HG02678 (cell line): Measurements from ENCODE around the gene C3orf20.
A peak's percentile ranks its signal among the peaks of the same experiment; 100 is the strongest.

Source experiments
- ATAC-seq: cut with Tn5 transposase; IDR thresholded peaks from one replicate; pipeline ENCODE4 v1.9.1; 2021; ENCODE audit warnings: mild to moderate bottlenecking, moderate library complexity; ENCODE audit not compliant: unreplicated experiment

The C3orf20 gene

DNA sequence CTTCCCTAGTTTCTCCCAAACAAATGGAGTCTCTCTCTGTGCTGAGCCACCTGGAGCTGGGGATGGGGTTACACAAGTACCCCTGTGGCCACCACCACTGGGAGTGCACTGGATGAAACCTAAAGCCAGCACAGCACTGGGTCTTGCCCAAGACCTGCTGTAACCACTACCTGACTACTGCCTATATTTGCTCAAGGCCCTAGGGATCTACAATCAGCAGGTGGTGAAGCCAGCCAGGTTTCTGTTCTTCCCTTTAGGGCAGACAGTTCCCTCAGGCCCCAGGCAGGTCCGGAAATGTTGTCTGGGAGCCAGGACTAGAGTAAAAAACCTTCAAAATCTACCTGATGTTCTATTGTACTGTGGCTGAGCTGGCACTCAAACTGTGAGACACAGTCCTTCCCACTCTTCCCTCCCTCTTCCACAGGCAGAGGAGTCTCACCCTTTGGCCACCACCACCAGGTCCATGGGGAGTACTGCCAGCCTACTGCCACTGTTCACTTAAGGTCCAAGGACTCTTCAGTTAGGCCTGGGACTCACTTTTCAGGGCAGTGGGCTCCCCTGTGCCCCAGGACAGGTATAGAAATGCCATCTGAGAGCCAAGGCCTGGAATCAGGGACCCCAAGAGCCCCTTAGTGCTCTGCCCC is 23.8 kb downstream of the C3orf20 start:
- no peak for ATAC-seq

DNA sequence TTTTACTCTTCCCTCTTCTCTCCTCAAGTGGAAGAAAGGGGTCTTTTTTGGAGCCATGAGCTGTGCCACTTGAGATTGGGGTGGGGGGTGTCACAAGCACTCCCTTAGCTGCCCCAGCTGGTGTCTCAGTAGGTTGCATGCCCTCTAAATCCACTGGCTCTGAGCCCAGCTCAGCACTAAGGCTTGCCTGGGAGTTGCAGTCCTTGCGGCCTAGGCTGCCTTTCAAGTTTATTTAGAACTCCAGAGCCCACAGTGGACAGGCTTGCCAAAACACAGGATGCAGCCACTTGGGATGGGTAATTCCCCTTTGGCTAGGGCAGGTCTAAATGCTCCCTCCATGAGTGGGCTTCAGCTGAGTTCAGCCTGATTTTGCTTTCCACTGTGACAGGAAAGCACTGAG is 24.7 kb downstream of the C3orf20 start:
- no peak for ATAC-seq

DNA sequence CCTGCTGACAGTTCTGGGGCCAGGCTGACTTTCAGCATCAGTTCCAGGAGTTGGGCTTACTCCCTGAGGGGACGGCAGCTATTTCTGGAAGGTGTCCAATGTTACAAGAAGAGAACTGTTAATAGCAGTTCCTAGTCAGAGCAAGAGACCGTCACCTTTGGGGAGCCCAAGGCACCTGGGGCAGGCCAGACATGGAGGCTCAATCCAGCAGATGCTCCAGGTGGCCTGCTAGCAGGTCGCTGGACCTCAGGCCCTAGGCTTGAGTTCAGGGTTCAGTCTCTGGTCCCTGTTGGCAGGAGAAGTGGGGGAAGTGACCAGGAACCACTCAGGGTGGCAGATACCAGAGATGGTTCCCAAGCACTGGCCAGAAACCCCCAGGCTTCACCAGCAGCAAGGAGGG is 25.9 kb downstream of the C3orf20 start:
- no peak for ATAC-seq

DNA sequence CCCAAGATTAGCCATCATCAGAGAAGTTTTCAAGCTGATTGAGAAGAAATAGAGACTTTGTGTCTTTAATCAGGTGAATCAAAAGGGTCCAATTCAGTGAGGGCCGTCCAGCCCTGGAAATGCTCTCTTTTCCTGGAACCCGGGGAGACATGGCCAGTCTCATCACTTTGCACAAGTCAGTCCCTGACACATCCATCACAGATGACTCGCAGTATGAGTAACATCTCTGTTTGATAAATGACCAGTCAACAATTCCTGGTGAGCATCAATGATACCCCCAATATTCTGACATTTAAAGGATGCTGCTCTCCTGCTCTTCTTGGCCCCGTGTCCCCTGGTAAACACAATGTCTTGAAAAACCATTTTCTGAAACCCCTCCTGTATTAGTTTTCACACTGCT is 26.7 kb downstream of the C3orf20 start:
- ATAC-seq: no peak

DNA sequence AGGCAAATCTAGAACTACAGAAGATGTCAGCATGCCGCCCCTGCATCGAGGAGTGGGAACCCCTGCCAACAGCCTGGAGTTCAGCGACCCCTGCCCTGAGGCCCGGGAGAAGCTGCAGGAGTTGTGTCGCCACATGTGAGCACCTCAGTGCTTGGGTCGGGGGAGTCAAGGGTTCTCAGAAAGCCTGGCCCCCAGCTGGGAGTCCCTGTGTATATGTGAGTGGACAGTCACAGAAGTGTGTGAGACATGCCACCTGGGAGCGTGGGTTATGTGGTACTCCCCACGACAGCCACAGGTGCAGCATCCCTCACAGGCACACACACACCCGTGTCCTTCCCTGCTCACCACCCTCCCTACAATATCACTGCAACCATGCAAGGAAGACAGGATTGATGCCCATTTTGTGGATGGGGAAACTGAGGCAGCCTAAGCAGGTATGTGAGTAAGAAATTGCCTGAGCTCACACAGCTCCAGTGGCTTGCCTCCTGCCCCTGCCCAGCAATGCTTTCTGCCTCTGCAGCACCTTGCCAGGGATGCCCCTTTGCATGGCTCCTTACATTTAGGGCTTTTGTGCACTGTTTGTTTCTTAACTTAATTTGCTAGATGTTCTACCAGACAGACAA is 28.3 kb downstream of the C3orf20 start:
- no peak for ATAC-seq

DNA sequence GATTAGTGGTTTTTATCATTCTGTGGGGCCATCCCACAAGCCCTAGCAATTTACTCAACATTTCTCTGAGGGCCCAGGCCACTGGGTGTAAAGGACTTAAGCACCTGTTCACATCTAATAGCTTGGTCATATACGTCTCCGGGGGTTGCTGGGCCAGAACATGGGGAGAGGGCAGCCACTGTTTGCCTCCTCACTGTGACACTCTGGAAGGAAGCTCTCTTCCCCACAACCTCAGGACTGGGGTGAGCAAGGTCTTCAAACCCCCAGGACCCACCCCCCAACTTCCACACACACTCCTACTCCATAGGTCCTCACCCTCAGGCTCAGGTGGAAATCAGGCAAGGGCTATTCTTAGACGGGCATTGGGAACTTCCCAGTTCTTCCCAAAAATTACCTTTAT is 28.9 kb downstream of the C3orf20 start:
- ATAC-seq: no peak

DNA sequence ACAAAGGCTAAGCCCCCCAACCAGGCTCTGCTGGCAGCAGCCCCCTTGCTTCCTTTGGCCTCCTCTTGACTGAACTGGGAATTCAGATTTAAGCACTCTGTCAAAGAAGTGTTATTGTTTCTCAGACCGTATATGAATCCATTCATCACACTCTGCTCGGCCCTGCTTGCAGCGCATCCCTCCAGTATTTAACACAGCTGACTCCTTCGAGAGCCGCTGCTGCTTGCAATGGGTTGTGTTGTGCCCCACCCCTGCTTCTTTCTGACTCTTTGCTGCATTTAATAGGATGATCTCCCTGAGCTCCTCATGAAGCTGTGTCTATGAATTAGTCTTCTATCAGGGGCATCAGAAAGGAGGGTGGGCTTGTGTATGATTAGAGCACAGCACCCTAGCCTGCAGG is 31.2 kb downstream of the C3orf20 start:
- no peak for ATAC-seq

DNA sequence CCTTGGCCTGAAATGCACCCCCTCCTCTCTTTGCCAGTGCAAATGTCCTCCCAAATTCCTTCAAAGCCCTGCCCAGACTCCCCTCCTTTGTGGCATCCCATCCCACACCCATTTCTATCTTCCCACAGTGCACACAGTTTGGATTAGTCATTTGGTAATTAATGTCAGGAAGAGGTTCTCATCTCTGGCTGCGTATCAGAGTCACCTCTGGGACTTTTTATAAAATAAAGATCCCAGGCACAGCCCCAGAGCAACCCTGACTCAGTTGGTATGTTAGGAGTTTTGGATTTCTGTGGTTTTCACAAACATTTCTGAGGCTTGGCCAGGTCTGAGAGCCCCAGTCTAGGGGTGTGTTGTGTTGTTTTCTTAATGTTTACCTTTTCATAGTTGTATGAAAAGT is 41.6 kb downstream of the C3orf20 start:
- no peak for ATAC-seq

DNA sequence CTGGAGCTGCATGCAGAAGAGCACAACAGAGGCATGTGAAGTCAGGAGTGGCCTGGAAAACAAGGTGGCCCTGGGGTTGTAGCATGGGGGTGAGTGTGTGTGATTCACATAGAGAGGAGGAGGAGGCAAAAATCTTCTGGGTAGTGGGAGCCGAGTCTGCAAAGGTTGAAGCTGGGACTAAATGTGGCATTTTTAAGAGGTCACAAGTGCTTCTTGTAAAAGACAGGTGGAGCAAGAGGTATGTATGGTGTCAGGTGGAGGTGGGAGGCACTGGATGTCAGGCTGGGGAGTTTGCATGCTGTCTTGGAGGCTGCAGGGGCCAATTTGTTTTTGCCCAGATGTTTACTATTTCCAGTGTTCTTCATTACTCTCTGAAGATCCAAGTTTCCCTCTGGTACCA is 42.4 kb downstream of the C3orf20 start:
- no peak for ATAC-seq

DNA sequence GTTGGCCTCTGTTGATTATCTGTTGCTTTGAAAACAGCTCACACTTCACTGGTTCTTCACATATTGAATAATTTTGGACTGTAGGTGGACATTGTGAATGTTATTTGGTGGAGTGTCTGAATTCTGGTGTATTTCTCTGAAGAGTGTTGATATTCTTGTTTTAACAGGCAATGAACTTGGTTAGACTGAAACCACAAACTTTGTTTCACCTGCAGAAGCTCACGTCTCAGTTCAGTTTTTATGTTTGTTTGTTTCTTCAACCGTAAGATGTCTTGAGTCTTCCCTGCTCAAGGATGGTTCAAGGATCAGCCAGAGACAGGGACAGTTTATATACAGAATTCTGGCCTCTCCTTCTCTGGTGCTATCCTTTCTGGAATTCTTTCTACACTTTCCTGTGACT is 43.6 kb downstream of the C3orf20 start:
- ATAC-seq: peak; percentile 52

DNA sequence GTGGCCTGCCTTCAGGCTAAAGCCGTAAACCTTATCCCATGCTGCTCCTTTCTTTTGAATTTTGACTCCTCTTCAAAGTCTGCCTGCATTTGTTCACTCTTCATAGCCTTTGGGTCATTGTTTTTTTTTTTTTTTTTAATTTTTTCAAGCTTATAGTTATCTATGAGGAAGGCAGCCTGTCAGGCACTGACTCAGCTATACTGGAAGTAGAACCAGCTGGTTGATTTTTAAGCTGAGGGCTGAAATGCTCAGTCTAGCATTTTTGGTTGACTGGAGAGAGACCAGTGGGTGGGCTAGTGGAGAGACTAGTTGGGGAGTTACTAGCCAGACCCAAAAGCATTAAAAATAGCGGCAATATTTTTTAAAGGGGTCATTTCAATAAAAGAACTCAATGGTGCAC is 44.1 kb downstream of the C3orf20 start:
- ATAC-seq: peak; percentile 26

DNA sequence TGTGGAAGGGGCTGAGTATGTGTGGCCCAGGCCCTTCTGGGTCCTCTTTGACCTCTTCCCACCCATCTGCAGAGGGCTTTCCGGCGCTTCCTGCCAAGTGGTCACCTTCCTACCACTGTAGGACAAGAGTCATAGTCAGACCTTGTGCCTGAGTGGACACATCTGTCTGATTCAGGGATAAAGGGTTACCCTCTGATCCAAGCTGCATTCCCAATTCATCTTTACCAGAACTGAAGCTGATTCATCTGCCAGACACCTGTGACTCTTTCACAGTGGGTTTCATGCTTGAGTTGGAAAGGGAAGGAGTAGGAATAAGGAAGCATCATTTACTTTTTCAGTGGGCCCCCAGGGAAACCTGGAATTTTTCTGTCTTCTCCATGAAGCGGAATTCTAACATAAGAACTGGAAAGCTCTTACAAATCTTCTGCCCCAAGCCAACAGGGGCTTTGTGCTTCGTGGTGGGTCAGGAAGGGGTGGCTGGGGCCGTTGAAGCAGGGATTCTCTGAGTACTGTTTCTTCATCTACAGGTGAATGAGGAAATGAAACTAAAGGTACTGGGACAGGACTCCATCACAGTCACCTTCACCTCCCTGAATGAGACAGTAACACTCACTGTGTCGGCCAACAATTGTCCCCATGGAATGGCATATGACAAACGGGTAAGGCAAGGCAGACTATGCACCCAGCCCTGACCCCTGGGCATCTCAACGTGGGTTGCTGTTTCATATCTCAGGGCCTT is 46.4 kb downstream of the C3orf20 start:
- no peak for ATAC-seq

DNA sequence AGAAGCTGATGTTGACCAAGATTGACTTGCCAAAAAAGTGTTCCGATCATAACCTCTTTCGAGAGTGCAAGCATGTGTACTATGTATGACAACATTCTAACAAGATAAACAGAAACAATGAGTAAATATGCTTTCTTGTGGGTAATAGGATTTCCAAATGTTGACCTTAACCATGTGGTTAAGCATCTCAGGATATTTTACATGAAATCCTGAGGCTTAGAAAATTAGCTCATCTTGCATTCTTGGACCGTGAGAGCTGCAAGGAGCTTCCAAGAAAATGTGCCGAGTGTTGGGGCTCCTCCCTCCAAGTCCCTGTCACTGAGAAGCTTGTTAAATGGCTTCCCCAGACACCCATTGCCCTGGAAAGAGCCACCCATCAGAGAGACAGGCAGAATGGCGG is 50.1 kb downstream of the C3orf20 start:
- ATAC-seq: no peak

DNA sequence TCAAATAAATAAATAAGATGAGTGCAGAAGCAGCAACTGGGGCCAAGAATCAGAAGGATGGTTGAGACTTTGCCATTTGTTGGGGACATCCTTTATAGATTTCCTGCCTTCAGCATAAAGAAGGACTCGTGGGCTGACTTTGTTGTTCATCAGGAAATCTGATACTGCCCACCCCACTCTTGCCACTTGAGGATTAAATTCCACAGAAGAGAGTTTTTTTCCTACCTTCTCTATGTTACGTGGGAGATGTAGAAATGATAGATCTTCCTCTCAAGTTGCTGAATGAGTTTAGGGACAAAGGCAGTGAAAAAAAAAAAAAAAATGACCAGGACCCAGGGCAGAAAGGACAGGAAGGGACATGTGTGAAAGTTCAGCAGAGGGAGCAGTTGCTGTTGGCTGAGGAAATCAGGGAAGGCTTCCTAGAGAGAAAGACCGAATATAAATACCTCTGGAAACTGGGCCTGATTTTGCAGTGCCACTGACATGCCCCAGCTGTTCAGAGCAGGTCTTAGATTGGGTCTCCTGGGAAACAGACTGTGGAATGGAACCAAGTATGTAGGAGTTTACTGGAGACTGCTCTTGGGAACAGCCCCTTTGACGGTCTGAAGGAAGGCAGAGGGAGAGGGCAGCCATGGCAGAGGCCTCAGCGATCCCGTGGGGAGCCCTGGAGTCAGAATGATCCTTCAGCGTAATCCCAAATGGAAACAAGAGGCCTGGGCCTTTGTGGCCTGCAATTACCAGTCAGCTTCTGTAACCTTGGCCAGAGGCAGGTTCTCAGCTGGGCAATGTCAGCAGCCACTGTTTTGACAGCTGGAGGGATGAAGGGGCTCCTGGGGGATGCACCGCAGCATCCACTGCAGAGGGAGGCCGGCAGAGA is 50.9 kb downstream of the C3orf20 start:
- ATAC-seq: no peak

DNA sequence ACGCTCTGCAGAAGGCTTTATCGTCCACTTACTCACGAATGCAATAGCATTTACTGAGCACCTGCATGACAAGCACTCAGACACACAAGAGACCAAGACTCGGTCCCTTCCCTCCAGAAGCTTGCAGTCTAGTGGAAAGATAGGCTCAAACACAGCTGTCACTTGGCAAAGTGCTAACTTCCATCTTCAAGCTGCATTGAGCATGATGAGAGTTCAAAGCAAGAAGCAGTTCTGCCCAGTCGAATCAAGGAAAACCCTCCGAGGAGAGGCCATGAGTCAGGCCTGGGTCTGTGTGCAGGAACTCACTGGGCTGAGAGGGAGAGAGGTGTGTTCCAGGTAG is 51.5 kb downstream of the C3orf20 start:
- ATAC-seq: no peak

DNA sequence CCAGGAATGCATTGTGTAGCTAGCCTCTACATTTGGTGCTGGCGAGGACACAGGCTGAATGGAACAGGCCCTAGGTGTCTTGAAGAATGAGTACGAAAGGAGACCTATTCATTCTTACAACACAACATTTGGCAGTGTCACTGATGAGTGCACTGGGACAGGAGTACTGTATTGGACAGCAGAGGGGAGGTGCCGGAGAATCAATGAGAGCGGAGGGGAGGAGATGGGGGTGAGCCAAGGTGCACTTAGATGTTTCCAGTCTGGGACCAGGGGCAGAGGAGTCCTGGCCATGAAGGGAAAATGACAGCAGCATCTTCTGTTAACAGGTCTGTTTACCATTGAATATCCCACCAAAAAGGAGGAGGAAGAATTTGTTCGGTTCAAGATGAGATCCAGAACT is 53.2 kb downstream of the C3orf20 start:
- ATAC-seq: no peak

DNA sequence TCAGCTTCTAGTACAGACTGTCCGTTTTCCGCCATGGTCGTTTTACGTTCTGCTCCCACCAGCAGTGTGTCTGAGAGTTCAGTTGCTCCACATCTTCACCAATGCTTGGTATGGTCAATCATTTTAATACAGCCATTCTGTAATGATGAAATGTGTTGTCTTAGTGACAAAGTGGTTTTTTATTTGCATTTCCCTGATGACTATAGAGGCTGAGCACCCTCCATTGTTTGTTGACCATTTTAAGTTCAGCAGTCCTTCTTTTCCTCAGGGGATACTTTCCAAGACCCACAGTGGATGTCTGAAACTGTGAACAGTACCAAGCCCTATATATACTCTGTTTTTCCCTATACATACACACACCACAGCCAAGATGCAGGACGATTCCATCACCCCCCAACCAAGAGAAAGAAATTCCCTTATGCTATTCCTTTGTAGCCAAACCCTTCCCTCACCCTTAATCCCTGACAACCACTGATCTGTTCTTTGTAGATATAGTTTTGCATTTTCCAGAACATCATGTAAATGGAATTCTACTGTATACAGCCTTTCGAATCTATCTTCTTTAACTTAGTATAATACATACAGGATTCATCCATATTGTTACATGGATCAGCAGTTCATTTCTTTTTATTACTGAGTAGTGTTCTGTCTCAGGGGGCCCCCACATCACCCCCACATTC is 55.9 kb downstream of the C3orf20 start:
- ATAC-seq: no peak

DNA sequence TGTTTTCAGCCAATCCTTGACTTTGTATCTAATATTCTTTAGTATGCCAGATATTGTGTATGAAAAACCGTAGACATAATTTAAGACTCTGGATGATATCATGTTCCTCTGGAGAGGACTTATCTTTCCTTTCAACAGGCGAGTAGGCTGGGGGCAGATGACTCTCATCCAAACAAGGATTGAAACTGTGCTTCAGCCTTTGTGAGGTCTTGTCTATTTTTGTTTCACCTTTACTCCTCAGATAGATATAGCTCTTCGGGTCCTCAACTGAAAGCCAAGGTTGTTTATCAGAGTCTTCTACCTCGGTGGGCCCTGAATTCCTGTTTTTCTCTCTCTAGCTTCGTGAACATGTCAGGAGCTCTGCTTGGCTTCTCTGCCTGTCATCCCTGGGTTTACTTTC is 66.0 kb downstream of the C3orf20 start:
- ATAC-seq: no peak

DNA sequence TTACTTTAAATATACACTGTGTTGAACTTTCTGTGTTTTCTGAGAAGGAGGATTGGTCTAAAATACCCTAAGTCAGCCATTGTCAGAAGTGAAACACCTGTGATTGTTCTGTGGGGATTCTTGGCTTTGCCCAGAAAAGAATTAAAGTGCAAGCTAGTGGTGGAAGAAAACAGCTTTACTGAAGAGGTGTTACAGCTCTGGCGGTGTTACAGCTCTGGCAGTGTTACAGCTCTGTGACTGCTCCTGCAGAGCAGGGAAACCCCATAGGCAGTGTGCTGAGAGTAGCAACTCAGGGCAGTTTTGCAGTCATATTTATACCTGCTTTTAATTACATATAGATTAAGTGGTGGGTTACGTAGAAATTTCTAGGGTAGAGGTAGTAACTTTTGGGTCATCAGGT is 66.6 kb downstream of the C3orf20 start:
- ATAC-seq: no peak

DNA sequence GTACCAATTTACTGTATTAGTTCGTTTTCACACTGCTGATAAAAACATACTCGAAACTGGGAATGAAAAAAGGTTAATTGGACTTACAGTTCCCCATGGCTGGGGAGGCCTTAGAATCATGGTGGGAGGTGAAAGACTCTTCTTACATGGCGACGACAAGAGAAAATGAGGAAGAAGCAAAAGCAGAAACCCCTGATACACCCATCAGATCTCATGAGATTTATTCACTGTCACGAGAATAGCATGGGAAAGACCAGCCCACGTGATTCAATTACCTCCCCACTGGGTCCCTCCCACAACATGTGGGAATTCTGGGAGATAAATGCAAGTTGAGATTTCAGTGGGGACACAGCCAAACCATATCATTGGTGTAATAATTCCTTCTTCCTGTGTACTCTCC is 69.6 kb downstream of the C3orf20 start:
- ATAC-seq: no peak

DNA sequence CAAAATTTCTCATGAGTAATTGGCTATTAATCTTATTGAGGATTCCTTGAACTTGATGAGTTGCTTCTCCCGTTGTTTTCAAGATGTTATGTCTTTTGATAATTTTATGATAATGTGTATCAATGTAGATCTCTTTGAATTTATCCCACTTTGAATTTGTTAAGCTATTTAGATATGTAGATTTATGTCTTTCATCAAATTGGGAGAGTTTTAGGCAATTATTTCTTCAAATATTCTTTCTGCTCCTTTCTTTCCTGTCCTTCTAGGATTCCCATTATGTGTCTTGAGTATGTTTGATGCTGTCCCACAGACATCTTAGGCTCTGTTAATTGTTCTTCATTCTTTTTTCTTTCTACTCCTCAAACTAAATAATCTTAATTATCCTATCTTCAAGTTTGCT is 75.7 kb downstream of the C3orf20 start:
- ATAC-seq: no peak
